Measurements from ENCODE around the gene ING2. TPM values are rescaled to one million over a fixed set of nuclear protein-coding genes. Genes with fewer than 3 reads are reported as not detected.

Gene ING2
- total RNA-seq, 5 donors from 2014 or later (not counting 1 experiment from before 2014, with no cell fraction given), result 5.0 to 14.0 (median 7.6) TPM

DNA sequence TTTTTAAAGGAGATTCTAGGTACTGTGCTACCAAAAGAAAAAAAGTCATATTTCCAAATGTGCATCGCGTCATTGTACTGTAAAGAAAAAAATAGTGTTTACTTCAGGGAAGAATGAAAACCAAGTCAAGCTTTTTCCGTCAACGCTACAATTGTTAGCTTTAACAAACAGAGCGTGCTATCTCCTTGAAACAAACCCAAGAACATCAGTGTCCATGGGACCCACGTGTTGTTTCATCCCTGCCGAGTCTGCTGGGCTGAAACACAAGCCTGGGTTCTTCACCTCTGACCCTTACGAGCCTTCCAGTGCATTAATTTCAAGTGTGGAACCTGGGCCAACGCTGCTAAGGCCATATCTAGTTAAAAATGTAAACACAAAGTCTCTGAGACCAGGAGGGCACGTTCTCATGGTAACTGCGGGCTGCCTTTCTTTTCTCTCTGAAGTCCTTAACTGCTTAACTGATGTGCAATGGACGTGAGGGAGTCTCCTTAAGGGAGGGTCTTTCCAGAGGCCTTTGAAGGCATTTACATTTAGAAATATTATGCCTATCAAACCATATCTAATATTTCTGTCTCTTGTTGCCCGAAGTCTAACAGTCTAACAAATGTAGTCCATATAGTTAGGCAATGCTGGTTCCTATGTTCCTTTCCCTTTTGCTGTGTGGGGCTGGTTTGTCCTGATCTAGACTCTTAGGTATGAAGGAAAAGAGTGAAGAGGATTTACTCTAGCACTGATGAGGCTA is 36.3 kb downstream of the ING2 start:
- peaks cover 14 to 32% of the 10 kb centered on the region in 2 donors for H3K27me3 Mint-ChIP-seq
- POLR2A ChIA-PET, result no interaction called here
- CTCF ChIA-PET, result interaction anchor here in 1 of 2 donors (0.6 kb wide), 1 partner anchor 28 kb away, joined by 3 read pairs; no protein-coding TSS in a partner anchor
- peaks cover 4% of the 10 kb centered on the region for H3K36me3 Mint-ChIP-seq
- Histone ChIP-seq H3K4me1 (ENCODE audit: control insufficient read depth in 1 of 2, extremely low read depth in 1 of 2, insufficient read depth in 2 of 2, low read length in 2 of 2) (no peaks in the 10 kb centered on the region), H3K4me3 (ENCODE audit: control insufficient read depth in 1 of 2, extremely low read depth in 1 of 2, low read length in 1 of 2) (no peak overlapping the region), H3K27ac (ENCODE audit: low read length) (no peak overlapping the region), H3K9me3 (no peaks in the 10 kb centered on the region), H3K27me3 (replicated peaks in 1 of 2; ENCODE audit: control insufficient read depth in 2 of 2, extremely low read depth in 1 of 2, insufficient read depth in 2 of 2, low read length in 1 of 2) (peaks cover 0 to 29% of the 10 kb centered on the region in 2 experiments), H3K36me3 (ENCODE audit: control insufficient read depth in 2 of 2, extremely low read depth in 1 of 2, insufficient read depth in 1 of 2, low read length in 1 of 2) (no peaks in the 10 kb centered on the region)
- 85% methylated on average over 9 of the region's 13 CpGs for WGBS (ENCODE audit: insufficient coverage)
- ATAC-seq (replicated peaks in 1 of 4) (no peak), DNase-seq (no peak)
- H3K9me3 Mint-ChIP-seq, result peaks cover 5 to 16% (median 9%) of the 10 kb centered on the region in 3 donors
- no peak overlapping the region for H3K27ac Mint-ChIP-seq
- no peaks in the 10 kb centered on the region for H3K4me1 Mint-ChIP-seq
- no peak overlapping the region for H3K4me3 Mint-ChIP-seq

DNA sequence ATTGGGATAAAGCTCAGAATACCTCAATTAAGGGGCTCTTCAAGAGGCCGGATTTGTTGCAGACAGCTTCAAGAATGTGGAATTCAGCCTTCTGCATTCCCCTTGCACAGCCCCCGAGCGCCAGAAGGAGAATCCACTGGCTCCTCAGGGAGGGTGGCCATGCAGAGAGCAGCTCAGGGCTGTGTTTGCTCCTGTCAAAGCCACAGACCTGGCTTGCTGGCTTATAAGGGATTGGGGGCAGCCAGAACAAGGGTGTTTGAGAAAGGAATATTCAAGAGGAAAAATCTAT is 36.8 kb downstream of the ING2 start:
- ChIA-PET POLR2A (no interaction called here), CTCF (no interaction called here)
- ATAC-seq (replicated peaks in 1 of 4), result no peak
- no peak overlapping the region for H3K27ac ChIP-seq (ENCODE audit: low read length)
- no peaks in the 10 kb centered on the region for H3K9me3 ChIP-seq
- Mint-ChIP-seq H3K4me3 (no peak overlapping the region), H3K36me3 (peaks cover 4% of the 10 kb centered on the region), H3K9me3 (peaks cover 5 to 16% (median 9%) of the 10 kb centered on the region in 3 donors), H3K4me1 (no peaks in the 10 kb centered on the region), H3K27me3 (peaks cover 18 to 37% of the 10 kb centered on the region in 2 donors), H3K27ac (no peak overlapping the region)
- H3K27me3 ChIP-seq (replicated peaks in 1 of 2; ENCODE audit: control insufficient read depth in 2 of 2, extremely low read depth in 1 of 2, insufficient read depth in 2 of 2, low read length in 1 of 2), result peaks cover 0 to 32% of the 10 kb centered on the region in 2 experiments
- no peak overlapping the region for H3K4me3 ChIP-seq (ENCODE audit: control insufficient read depth in 1 of 2, extremely low read depth in 1 of 2, low read length in 1 of 2)
- H3K4me1 ChIP-seq (ENCODE audit: control insufficient read depth in 1 of 2, extremely low read depth in 1 of 2, insufficient read depth in 2 of 2, low read length in 2 of 2), result no peaks in the 10 kb centered on the region
- no peak for DNase-seq
- no peaks in the 10 kb centered on the region for H3K36me3 ChIP-seq (ENCODE audit: control insufficient read depth in 2 of 2, extremely low read depth in 1 of 2, insufficient read depth in 1 of 2, low read length in 1 of 2)
- WGBS (ENCODE audit: insufficient coverage), result 78% methylated on average over 3 of the region's 3 CpGs

DNA sequence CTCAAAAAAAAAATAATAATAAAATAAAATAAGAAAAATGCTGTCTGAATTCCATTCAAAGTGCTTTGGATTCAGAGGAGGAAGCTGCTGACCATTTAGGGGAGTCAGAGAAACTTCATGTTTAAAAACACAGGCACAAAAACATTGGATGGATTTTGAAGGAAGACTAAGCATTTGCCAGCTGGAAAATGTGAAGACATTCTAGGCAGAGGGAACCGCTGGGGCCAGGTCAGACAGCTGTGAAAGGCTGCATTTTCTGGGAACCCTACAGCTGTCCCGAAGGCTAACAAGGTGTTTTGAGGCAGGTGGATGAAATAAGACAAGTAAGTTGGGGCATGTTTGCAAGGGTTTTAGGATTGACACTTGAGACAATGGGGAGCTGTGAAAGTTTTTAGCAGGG is 38.6 kb downstream of the ING2 start:
- Mint-ChIP-seq H3K27ac (no peak overlapping the region), H3K4me1 (no peaks in the 10 kb centered on the region), H3K27me3 (peaks cover 26 to 41% of the 10 kb centered on the region in 2 donors), H3K36me3 (peaks cover 4% of the 10 kb centered on the region), H3K9me3 (peaks cover 5 to 16% (median 9%) of the 10 kb centered on the region in 3 donors), H3K4me3 (no peak overlapping the region)
- Histone ChIP-seq H3K36me3 (ENCODE audit: control insufficient read depth in 2 of 2, extremely low read depth in 1 of 2, insufficient read depth in 1 of 2, low read length in 1 of 2) (no peaks in the 10 kb centered on the region), H3K27ac (ENCODE audit: low read length) (no peak overlapping the region), H3K9me3 (no peaks in the 10 kb centered on the region), H3K4me3 (ENCODE audit: control insufficient read depth in 1 of 2, extremely low read depth in 1 of 2, low read length in 1 of 2) (no peak overlapping the region), H3K4me1 (ENCODE audit: control insufficient read depth in 1 of 2, extremely low read depth in 1 of 2, insufficient read depth in 2 of 2, low read length in 2 of 2) (no peaks in the 10 kb centered on the region), H3K27me3 (replicated peaks in 1 of 2; ENCODE audit: control insufficient read depth in 2 of 2, extremely low read depth in 1 of 2, insufficient read depth in 2 of 2, low read length in 1 of 2) (peaks cover 0 to 32% of the 10 kb centered on the region in 2 experiments)
- POLR2A ChIA-PET, result interaction anchor here in 1 of 2 donors (0.7 kb wide), 1 partner anchor 59 kb away, joined by 4 read pairs; no protein-coding TSS in a partner anchor
- 64% methylated on average over 2 of the region's 2 CpGs for WGBS (ENCODE audit: insufficient coverage)
- DNase-seq (no peak), ATAC-seq (replicated peaks in 1 of 4) (no peak)
- CTCF ChIA-PET, result interaction anchor here in 1 of 2 donors (0.6 kb wide), 1 partner anchor 66 kb away, joined by 3 read pairs; no protein-coding TSS in a partner anchor

DNA sequence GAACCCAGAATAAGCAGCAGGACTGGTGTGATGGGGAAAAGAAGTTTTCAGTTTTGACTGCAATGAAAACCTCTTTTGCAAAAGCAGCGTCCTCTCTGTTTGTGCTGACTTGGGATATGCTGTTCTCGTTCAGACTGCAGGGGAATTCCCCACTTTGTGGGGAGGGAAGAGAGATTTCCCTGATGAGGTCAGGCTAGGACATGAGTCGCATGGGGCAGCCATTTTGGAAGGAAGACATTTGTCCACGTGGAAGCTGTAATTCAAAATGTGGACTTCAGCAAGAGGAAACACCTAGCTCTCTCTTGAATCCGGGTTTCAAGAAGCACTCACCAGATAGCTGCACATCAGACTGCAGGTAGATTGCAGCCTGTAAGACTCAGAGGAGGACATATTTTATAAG is 39.3 kb downstream of the ING2 start:
- H3K4me3 ChIP-seq (ENCODE audit: control insufficient read depth in 1 of 2, extremely low read depth in 1 of 2, low read length in 1 of 2), result no peak overlapping the region
- Mint-ChIP-seq H3K27me3 (peaks cover 32 to 48% of the 10 kb centered on the region in 2 donors), H3K36me3 (peaks cover 4% of the 10 kb centered on the region), H3K9me3 (peaks cover 5 to 16% (median 9%) of the 10 kb centered on the region in 3 donors), H3K4me3 (no peak overlapping the region), H3K4me1 (no peaks in the 10 kb centered on the region), H3K27ac (no peak overlapping the region)
- H3K27me3 ChIP-seq (replicated peaks in 1 of 2; ENCODE audit: control insufficient read depth in 2 of 2, extremely low read depth in 1 of 2, insufficient read depth in 2 of 2, low read length in 1 of 2), result peaks cover 0 to 32% of the 10 kb centered on the region in 2 experiments
- no peak for DNase-seq
- ChIA-PET POLR2A (no interaction called here), CTCF (no interaction called here)
- H3K27ac ChIP-seq (ENCODE audit: low read length), result no peak overlapping the region
- H3K4me1 ChIP-seq (ENCODE audit: control insufficient read depth in 1 of 2, extremely low read depth in 1 of 2, insufficient read depth in 2 of 2, low read length in 2 of 2), result no peaks in the 10 kb centered on the region
- no peaks in the 10 kb centered on the region for H3K9me3 ChIP-seq
- no peaks in the 10 kb centered on the region for H3K36me3 ChIP-seq (ENCODE audit: control insufficient read depth in 2 of 2, extremely low read depth in 1 of 2, insufficient read depth in 1 of 2, low read length in 1 of 2)
- WGBS (ENCODE audit: insufficient coverage), result 54% methylated on average over 3 of the region's 5 CpGs
- no peak for ATAC-seq (replicated peaks in 1 of 4)

DNA sequence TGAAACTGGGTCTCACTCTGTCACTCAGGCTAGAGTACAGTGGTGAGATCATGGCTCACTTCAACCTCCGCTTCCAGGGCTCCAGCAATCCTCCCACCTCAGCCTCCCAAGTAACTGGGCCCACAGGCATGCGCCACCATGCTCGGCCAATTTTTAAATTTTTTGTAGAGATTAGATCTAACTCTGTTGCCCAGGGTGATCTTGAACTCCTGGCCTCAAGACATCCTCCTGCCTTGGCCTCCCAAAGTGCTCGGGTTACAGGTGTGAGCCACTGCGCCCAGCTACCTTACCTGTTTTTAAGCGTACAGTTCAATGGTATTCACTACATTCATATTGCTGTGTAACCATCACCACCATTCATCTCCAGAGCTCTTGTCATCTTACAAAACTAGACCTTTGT is 41.5 kb downstream of the ING2 start:
- DNase-seq (no peak), ATAC-seq (replicated peaks in 1 of 4) (no peak)
- WGBS (ENCODE audit: insufficient coverage), result 91% methylated on average over 5 of the region's 6 CpGs
- Mint-ChIP-seq H3K4me3 (no peak overlapping the region), H3K4me1 (no peaks in the 10 kb centered on the region), H3K27me3 (peaks cover 27 to 53% of the 10 kb centered on the region in 2 donors), H3K27ac (no peak overlapping the region), H3K9me3 (peaks cover 5 to 16% (median 9%) of the 10 kb centered on the region in 3 donors), H3K36me3 (peaks cover 4% of the 10 kb centered on the region)
- ChIA-PET POLR2A (no interaction called here), CTCF (no interaction called here)
- Histone ChIP-seq H3K4me1 (ENCODE audit: control insufficient read depth in 1 of 2, extremely low read depth in 1 of 2, insufficient read depth in 2 of 2, low read length in 2 of 2) (no peaks in the 10 kb centered on the region), H3K4me3 (ENCODE audit: control insufficient read depth in 1 of 2, extremely low read depth in 1 of 2, low read length in 1 of 2) (no peak overlapping the region), H3K36me3 (ENCODE audit: control insufficient read depth in 2 of 2, extremely low read depth in 1 of 2, insufficient read depth in 1 of 2, low read length in 1 of 2) (no peaks in the 10 kb centered on the region), H3K27ac (ENCODE audit: low read length) (no peak overlapping the region), H3K27me3 (replicated peaks in 1 of 2; ENCODE audit: control insufficient read depth in 2 of 2, extremely low read depth in 1 of 2, insufficient read depth in 2 of 2, low read length in 1 of 2) (peaks cover 0 to 27% of the 10 kb centered on the region in 2 experiments), H3K9me3 (no peaks in the 10 kb centered on the region)

DNA sequence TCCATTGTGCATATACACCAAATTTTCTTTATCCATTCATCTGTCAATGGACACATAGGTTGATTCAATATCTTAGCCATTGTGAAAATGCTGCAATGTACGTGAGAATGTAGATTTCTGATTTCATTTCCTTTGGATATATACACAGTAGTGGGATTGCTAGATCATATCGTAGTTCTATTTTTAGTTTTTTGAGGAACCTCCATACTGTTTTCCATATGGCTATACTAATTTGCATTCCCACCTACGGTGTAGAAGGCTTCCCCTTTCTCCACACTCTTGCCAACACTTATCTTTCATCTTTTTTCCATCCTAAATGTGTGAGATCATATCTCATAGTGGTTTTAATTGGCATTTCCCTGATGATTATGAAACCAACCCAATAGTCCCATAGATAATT is 43.4 kb downstream of the ING2 start:
- DNase-seq (no peak), ATAC-seq (replicated peaks in 1 of 4) (no peak)
- Mint-ChIP-seq H3K27me3 (peaks cover 27 to 46% of the 10 kb centered on the region in 2 donors), H3K4me3 (no peak overlapping the region), H3K36me3 (peaks cover 4% of the 10 kb centered on the region), H3K27ac (no peak overlapping the region), H3K4me1 (no peaks in the 10 kb centered on the region), H3K9me3 (peaks cover 5 to 16% (median 9%) of the 10 kb centered on the region in 3 donors)
- ChIA-PET CTCF (interaction anchor here in 1 of 2 donors (0.7 kb wide), 1 partner anchor 147 kb away, joined by 3 read pairs; no protein-coding TSS in a partner anchor), POLR2A (no interaction called here)
- no CpG with 5 or more reads among the region's 3 CpGs for WGBS (ENCODE audit: insufficient coverage)
- Histone ChIP-seq H3K9me3 (no peaks in the 10 kb centered on the region), H3K36me3 (ENCODE audit: control insufficient read depth in 2 of 2, extremely low read depth in 1 of 2, insufficient read depth in 1 of 2, low read length in 1 of 2) (no peaks in the 10 kb centered on the region), H3K4me1 (ENCODE audit: control insufficient read depth in 1 of 2, extremely low read depth in 1 of 2, insufficient read depth in 2 of 2, low read length in 2 of 2) (no peaks in the 10 kb centered on the region), H3K27ac (ENCODE audit: low read length) (no peak overlapping the region), H3K27me3 (replicated peaks in 1 of 2; ENCODE audit: control insufficient read depth in 2 of 2, extremely low read depth in 1 of 2, insufficient read depth in 2 of 2, low read length in 1 of 2) (peaks cover 0 to 27% of the 10 kb centered on the region in 2 experiments), H3K4me3 (ENCODE audit: control insufficient read depth in 1 of 2, extremely low read depth in 1 of 2, low read length in 1 of 2) (no peak overlapping the region)
